ENCODE data around the gene KRT79.

KRT79 gene

GRCh38 chr12:52818887-52819420 is 15.2 kb downstream of the KRT79 start:
- Histone ChIP-seq H3K4me1 (ENCODE audit: control insufficient read depth, insufficient read depth, low read length) (peaks cover 21% of the 10 kb centered on the region), H3K9ac (ENCODE audit: low read length) (no peak overlapping the region), H3K36me3 (ENCODE audit: control insufficient read depth, insufficient read depth, low read length) (no peaks in the 10 kb centered on the region), H3K9me3 (ENCODE audit: control insufficient read depth, low read length) (no peaks in the 10 kb centered on the region), H3K27me3 (ENCODE audit: control insufficient read depth, insufficient read depth, low read length) (peaks cover 17% of the 10 kb centered on the region), H3K4me3 (ENCODE audit: low read length) (no peak overlapping the region)

- Histone ChIP-seq H3K36me3 (ENCODE audit: control insufficient read depth, insufficient read depth, low read length) (no peaks in the 10 kb centered on the region), H3K9ac (ENCODE audit: low read length) (no peak overlapping the region)
Observed at GRCh38 chr12:52818388-52818787, 15.7 kb downstream of the KRT79 start.

GRCh38 chr12:52817699-52818238 is 16.3 kb downstream of the KRT79 start:
- Histone ChIP-seq H3K27me3 (ENCODE audit: control insufficient read depth, insufficient read depth, low read length) (peaks cover 25% of the 10 kb centered on the region), H3K4me3 (ENCODE audit: low read length) (no peak overlapping the region), H3K9me3 (ENCODE audit: control insufficient read depth, low read length) (no peaks in the 10 kb centered on the region)

More at GRCh38 chr12:52818388-52818787, 15.7 kb downstream of the KRT79 start:
- no peak overlapping the region for H3K4me3 ChIP-seq (ENCODE audit: low read length)
- peaks cover 24% of the 10 kb centered on the region for H3K4me1 ChIP-seq (ENCODE audit: control insufficient read depth, insufficient read depth, low read length)
- H3K9me3 ChIP-seq (ENCODE audit: control insufficient read depth, low read length), result no peaks in the 10 kb centered on the region
- peaks cover 22% of the 10 kb centered on the region for H3K27me3 ChIP-seq (ENCODE audit: control insufficient read depth, insufficient read depth, low read length)

GRCh38 chr12:52817003-52817698 is 17.0 kb downstream of the KRT79 start:
- no peak overlapping the region for H3K4me3 ChIP-seq (ENCODE audit: low read length)

More at GRCh38 chr12:52817699-52818238, 16.3 kb downstream of the KRT79 start:
- Histone ChIP-seq H3K4me1 (ENCODE audit: control insufficient read depth, insufficient read depth, low read length) (peaks cover 24% of the 10 kb centered on the region), H3K9ac (ENCODE audit: low read length) (no peak overlapping the region), H3K36me3 (ENCODE audit: control insufficient read depth, insufficient read depth, low read length) (no peaks in the 10 kb centered on the region)

GRCh38 chr12:52815676-52816588 is 18.2 kb downstream of the KRT79 start:
- H3K4me3 ChIP-seq (ENCODE audit: low read length), result no peak overlapping the region
- no peaks in the 10 kb centered on the region for H3K9me3 ChIP-seq (ENCODE audit: control insufficient read depth, low read length)
- H3K36me3 ChIP-seq (ENCODE audit: control insufficient read depth, insufficient read depth, low read length), result no peaks in the 10 kb centered on the region
- peaks cover 22% of the 10 kb centered on the region for H3K27me3 ChIP-seq (ENCODE audit: control insufficient read depth, insufficient read depth, low read length)
- H3K9ac ChIP-seq (ENCODE audit: low read length), result no peak overlapping the region
- H3K4me1 ChIP-seq (ENCODE audit: control insufficient read depth, insufficient read depth, low read length), result peaks cover 13% of the 10 kb centered on the region

More at GRCh38 chr12:52817003-52817698, 17.0 kb downstream of the KRT79 start:
- H3K4me1 ChIP-seq (ENCODE audit: control insufficient read depth, insufficient read depth, low read length), result peaks cover 18% of the 10 kb centered on the region
- H3K9me3 ChIP-seq (ENCODE audit: control insufficient read depth, low read length), result no peaks in the 10 kb centered on the region
- H3K27me3 ChIP-seq (ENCODE audit: control insufficient read depth, insufficient read depth, low read length), result peaks cover 25% of the 10 kb centered on the region
- H3K9ac ChIP-seq (ENCODE audit: low read length), result no peak overlapping the region
- no peaks in the 10 kb centered on the region for H3K36me3 ChIP-seq (ENCODE audit: control insufficient read depth, insufficient read depth, low read length)

- H3K4me3 ChIP-seq (ENCODE audit: low read length), result no peak overlapping the region
- H3K27me3 ChIP-seq (ENCODE audit: control insufficient read depth, insufficient read depth, low read length), result peaks cover 21% of the 10 kb centered on the region
- no peaks in the 10 kb centered on the region for H3K36me3 ChIP-seq (ENCODE audit: control insufficient read depth, insufficient read depth, low read length)
- H3K9ac ChIP-seq (ENCODE audit: low read length), result no peak overlapping the region
- peaks cover 13% of the 10 kb centered on the region for H3K4me1 ChIP-seq (ENCODE audit: control insufficient read depth, insufficient read depth, low read length)
- no peaks in the 10 kb centered on the region for H3K9me3 ChIP-seq (ENCODE audit: control insufficient read depth, low read length)
Observed at GRCh38 chr12:52815161-52815560, 18.9 kb downstream of the KRT79 start.

- peaks cover 13% of the 10 kb centered on the region for H3K4me1 ChIP-seq (ENCODE audit: control insufficient read depth, insufficient read depth, low read length)
- no peaks in the 10 kb centered on the region for H3K9me3 ChIP-seq (ENCODE audit: control insufficient read depth, low read length)
- peaks cover 21% of the 10 kb centered on the region for H3K27me3 ChIP-seq (ENCODE audit: control insufficient read depth, insufficient read depth, low read length)
- H3K4me3 ChIP-seq (ENCODE audit: low read length), result no peak overlapping the region
- H3K9ac ChIP-seq (ENCODE audit: low read length), result no peak overlapping the region
- H3K36me3 ChIP-seq (ENCODE audit: control insufficient read depth, insufficient read depth, low read length), result no peaks in the 10 kb centered on the region
Observed at GRCh38 chr12:52814710-52815155, 19.4 kb downstream of the KRT79 start.

GRCh38 chr12:52813885-52814709 is 20.0 kb downstream of the KRT79 start, which contains the start of gene KRT4:
KRT4 (minus strand) TSS chr12:52814116; CDS start chr12:52814058, 58 bp downstream.
- H3K27me3 ChIP-seq (ENCODE audit: control insufficient read depth, insufficient read depth, low read length), result peaks cover 21% of the 10 kb centered on the region
- no peaks in the 10 kb centered on the region for H3K9me3 ChIP-seq (ENCODE audit: control insufficient read depth, low read length)
- H3K36me3 ChIP-seq (ENCODE audit: control insufficient read depth, insufficient read depth, low read length), result no peaks in the 10 kb centered on the region
- peaks cover 13% of the 10 kb centered on the region for H3K4me1 ChIP-seq (ENCODE audit: control insufficient read depth, insufficient read depth, low read length)
- no peak within 1 kb of the TSS for H3K4me3 ChIP-seq (ENCODE audit: low read length)
- H3K9ac ChIP-seq (ENCODE audit: low read length), result no peak within 1 kb of the TSS

- no peaks in the 10 kb centered on the region for H3K9me3 ChIP-seq (ENCODE audit: control insufficient read depth, low read length)
Observed at GRCh38 chr12:52813203-52813819, 20.8 kb downstream of the KRT79 start.

GRCh38 chr12:52812749-52813148 is 21.4 kb downstream of the KRT79 start:
- peaks cover 24% of the 10 kb centered on the region for H3K27me3 ChIP-seq (ENCODE audit: control insufficient read depth, insufficient read depth, low read length)
- H3K4me1 ChIP-seq (ENCODE audit: control insufficient read depth, insufficient read depth, low read length), result peaks cover 13% of the 10 kb centered on the region
- H3K9ac ChIP-seq (ENCODE audit: low read length), result no peak overlapping the region
- no peak overlapping the region for H3K4me3 ChIP-seq (ENCODE audit: low read length)
- no peaks in the 10 kb centered on the region for H3K9me3 ChIP-seq (ENCODE audit: control insufficient read depth, low read length)
- no peaks in the 10 kb centered on the region for H3K36me3 ChIP-seq (ENCODE audit: control insufficient read depth, insufficient read depth, low read length)

More at GRCh38 chr12:52813203-52813819, 20.8 kb downstream of the KRT79 start:
- Histone ChIP-seq H3K4me1 (ENCODE audit: control insufficient read depth, insufficient read depth, low read length) (peaks cover 13% of the 10 kb centered on the region), H3K27me3 (ENCODE audit: control insufficient read depth, insufficient read depth, low read length) (peaks cover 22% of the 10 kb centered on the region), H3K36me3 (ENCODE audit: control insufficient read depth, insufficient read depth, low read length) (no peaks in the 10 kb centered on the region), H3K9ac (ENCODE audit: low read length) (no peak overlapping the region), H3K4me3 (ENCODE audit: low read length) (no peak overlapping the region)

GRCh38 chr12:52812073-52812400 is 22.1 kb downstream of the KRT79 start:
- Histone ChIP-seq H3K27me3 (ENCODE audit: control insufficient read depth, insufficient read depth, low read length) (peaks cover 19% of the 10 kb centered on the region), H3K4me3 (ENCODE audit: low read length) (no peak overlapping the region)

More at GRCh38 chr12:52812073-52812400, 22.1 kb downstream of the KRT79 start:
- Histone ChIP-seq H3K36me3 (ENCODE audit: control insufficient read depth, insufficient read depth, low read length) (no peaks in the 10 kb centered on the region), H3K9me3 (ENCODE audit: control insufficient read depth, low read length) (no peaks in the 10 kb centered on the region), H3K9ac (ENCODE audit: low read length) (no peak overlapping the region), H3K4me1 (ENCODE audit: control insufficient read depth, insufficient read depth, low read length) (peaks cover 13% of the 10 kb centered on the region)
